ENCODE measurements around the gene ABR.

- TF ChIP-seq CTCF (conservative IDR thresholded peaks at IDR 0.05): no peak
- no peak for TF ChIP-seq ZFX (IDR thresholded peaks at IDR 0.05)
These were observed 18.2 kb upstream of the ABR start for GRCh38 chr17:1197781-1198490.

Data from C4-2B (cell line).